PC-9 (cell line): Measurements from ENCODE around the gene RBPMS2.

ENCODE experiments used
- CTCF ChIP-seq: fragments of 200-600 bp; sonication (generic); conservative IDR thresholded peaks from 2 replicates; pipeline ENCODE4 v1.6.1; 2017; ENCODE audit warnings: mixed run types, antibody characterized with exemption, mild to moderate bottlenecking, moderate library complexity
- EZH2 ChIP-seq: fragments of 200-600 bp; sonication (generic); IDR thresholded peaks from 2 replicates; pipeline ENCODE4 v1.8.0; 2017; ENCODE audit warnings: antibody characterized with exemption, low read depth

- TF ChIP-seq EZH2 (no peak), CTCF (no peak)
Observed at GRCh38 chr15:64770626-64771025, 4.8 kb downstream of the RBPMS2 start.
